Frontal cortex (tissue), 4 donors: ENCODE results near the gene FNDC11. TPM values are rescaled to one million over a fixed set of nuclear protein-coding genes. Genes with fewer than 3 reads are reported as not detected.

Experiments used
- DNase-seq, 2 donors: peaks; one replicate each; pipeline ENCODE4 v3.0.0; 2012; ENCODE audit warnings: low spot score in 2 of 2
- FAIRE-seq: peaks from 2 replicates; lab custom pipeline; 2012; peaks lifted over from hg19 to GRCh38; lab: Jason Lieb, UNC
- total RNA-seq: library from RNA; depleted of rRNA; stranded (reverse); fragments of >200 nt; gene quantifications from one replicate; pipeline ENCODE4 v1.2.3, GENCODE V29; 2014
- donor health status: control.
- donor health status: control.
- donor health status: control.

The FNDC11 gene
- total RNA-seq, 1 donor from 2014 or later = 6.1 TPM

DNA sequence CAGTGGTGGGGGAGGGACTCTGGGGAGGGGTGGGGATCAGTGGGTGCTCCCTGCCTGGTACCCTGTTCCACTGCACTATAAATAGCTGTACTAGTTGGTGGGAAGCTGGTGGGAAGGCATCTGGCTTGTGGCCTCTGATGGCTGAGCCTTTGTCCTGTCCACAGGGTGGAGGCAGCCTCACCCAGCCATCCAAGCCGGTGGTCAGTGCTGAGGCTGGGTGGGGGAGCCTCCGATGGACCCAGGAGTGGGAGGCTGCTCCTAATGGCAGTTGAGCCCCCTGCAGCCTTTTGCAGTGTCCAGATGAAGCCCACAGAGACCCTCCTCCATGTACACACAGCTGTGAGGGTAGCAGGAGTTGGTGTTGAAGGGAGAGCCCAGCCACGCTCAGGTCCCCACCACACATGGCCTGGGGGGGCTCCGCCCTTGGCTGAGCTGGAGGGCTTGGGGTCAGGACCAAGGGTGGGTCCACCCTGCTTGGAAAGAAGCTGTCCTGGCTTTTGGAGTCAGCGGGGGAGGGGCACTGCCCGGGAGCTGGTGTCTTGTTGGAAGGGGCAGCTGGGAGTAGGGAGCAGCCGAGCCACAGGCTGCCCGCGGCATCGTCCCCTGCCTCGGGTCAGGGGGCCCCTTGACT, 30.9 kb upstream of the FNDC11 start:
- DNase-seq (no peak), FAIRE-seq (no peak)

DNA sequence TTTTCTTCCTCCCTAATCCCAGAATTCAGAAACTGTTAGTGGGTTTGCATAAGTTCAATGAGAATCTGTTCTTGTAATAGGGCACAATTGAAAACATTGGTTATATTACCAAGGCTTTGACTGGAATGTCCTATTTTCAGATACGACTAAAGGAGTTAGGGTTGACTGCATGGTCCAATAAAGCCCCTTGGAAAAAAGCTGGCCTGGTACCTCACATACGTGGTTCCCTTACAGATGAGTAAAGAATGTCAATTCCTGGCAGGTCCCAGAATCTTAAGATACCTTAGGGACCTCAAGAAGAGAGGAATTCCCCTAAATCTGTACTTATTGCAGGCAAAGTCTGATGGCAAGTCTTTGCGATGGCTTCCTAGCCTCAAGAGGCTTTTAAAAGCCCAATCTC, 28.8 kb upstream of the FNDC11 start:
- FAIRE-seq (no peak), DNase-seq (no peak)

DNA sequence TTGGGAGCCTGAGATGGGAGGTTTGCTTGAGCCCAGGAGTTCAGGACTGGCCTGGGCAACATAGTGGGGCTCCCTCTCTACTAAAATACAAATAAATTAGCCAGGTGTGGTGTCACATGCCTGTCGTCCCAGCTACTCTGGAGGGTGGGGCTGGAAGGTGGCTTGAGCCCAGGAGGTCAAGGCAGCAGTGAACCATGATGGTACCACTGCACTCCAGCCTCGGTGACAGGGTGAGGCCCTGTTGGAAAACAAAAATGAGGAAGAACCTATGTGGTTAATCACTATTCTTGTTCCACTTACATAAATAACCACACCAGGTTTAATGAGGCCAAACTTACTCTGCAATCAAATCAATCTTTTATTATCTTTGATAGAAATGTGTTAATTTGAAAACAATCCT, 28.0 kb upstream of the FNDC11 start:
- no peak for FAIRE-seq

DNA sequence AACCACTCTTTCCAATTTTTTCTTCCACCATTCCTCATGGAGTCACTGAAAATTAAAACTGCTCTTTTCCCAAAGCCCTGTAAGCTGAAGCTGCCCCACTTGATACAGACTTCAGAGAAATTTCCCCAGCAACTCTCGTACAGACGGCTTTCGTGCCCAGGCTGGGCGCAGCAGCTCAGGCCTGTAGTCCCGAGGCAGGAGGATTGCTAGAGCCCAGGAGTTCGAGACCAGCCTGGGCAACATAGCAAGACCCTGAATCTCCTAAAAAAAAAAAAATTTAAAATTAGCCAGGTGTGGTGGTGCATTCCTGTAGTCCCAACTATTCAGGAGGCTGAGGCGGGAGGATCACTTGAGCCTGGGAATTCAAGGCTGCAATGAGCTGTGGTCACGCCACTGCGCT, 26.8 kb upstream of the FNDC11 start:
- FAIRE-seq (no peak), DNase-seq (no peak)

More for the DNA sequence above, 28.0 kb upstream of the FNDC11 start:
- DNase-seq = no peak

DNA sequence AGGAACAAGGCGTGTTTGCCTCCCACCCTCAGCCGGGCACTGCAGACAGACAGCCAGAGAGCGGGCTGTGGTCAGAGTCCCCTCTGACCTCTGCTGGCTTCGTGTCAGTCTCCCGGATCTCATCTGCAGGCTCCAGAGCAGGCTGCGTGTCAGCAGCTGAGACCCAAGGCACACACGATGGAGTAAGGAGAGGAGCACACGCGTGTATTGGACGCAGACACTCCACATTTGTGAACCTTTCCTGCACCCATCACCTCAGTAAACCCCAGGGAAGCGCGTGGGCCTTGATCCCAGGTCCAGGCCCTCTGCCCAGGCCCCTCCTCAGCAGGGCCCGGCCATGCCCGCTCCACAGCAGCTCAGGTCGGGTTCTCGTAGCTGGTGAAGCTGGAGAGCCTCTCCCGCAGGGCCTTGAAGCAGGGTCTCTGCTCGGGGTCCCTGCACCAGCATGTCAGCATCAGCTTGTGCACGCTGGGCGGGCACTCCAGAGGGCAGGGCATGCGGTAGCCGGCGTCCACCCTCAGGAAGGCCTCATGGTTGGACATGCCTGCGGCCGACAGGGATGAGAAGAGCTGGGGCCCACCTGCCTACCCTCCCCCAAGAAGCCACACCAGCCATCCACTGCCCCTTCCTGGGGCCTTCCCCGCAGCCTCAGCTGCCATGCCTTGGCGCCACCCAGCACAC, 24.6 kb upstream of the FNDC11 start:
- DNase-seq (no peak), FAIRE-seq (no peak)

DNA sequence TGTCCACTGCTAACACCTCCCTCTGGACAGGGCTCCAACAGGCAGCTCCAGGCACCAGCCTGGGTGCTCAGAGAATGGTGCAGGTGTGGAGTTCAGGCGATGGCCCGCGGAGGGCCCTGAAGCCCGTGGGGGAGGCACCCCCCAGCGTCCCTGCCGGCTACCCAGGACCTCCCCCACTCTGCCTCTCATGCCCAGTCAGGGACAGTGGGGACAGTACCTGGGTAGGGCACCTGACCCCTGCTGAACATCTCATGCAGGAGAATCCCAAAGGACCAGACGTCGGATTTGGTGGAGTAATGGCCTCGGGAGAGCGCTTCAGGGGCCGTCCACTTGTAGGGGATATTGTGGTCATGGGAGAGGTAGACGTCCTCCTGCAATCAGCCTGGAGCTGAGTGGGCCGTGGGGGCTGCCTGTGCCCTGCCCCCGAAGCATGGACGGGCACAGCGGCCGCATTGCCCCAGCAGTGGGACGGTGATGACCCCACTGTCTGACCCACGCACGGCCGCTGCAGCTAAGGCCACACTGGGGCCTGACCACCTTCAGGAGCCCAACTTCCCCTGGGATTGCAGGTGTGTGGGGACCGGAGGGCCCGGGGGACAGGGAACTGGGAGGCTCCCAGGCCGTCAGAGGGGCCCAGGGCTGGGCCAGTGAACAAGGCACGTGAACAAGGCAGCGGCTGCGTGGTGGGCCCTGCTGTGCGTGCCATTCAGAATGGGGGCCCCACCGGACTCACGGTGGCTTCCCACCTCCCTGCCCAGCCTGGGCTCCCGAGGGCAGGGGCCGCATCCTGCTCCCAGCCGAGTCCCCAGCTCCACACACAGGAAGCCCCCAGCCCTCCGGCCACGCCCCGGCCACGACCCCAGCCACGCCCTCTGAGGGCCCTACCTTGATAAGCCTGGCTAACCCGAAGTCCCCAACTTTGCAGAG, 23.8 kb upstream of the FNDC11 start:
- DNase-seq (no peak), FAIRE-seq (no peak)

DNA sequence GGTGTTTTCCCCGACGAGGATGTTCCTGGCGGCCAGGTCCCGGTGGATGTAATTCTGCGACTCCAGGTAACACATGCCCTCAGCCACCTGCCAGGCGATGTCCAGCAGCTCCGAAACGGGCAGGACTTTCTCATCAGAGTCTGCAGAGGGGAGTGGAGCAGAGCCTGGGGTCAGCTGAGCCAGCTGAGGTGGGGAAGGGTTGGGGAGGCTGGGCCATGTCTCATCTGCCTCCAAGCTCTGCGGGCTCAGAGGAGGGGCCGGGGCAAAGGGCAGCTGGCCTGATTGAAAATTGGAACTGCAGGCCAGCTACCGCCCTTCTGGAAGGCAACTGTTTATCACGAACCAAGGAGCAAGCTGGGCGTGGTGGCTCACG, 23.2 kb upstream of the FNDC11 start:
- DNase-seq (no peak), FAIRE-seq (no peak)

DNA sequence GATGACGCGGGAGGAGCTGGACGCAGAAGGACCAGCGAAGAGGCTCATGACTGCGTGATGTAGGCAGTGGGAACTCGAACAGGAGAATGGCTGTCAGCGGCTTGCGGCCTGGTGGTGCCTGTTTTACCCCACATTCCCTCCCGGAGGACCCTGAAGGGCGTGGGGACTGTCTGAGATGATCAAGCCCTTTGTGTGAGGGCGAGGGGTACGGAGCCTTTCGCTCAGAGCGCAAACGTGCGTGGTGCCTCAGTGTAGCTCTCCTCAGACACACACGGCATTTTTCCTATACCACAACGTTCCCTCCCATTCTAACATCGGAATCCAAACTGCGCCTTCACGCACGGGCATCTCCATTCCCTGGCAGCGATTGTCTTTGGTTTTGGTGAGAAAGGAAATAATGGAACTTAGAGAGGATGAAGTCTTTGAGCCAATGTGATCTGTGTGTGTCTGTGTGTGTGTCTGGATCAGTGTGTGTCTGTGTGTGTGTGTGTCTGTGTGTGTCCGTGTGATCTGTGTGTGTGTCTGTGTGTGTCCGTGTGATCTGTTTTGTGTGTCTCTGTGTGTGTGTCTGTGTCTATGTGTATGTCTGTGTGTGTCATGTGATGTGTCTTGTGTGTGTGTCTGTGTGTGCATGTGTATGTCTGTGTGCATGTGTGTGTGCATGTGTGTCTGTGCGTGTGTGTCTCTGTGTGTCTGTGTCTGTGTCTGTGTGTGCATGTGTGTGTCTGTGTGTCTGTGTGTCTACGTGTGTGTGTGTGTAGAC, 22.1 kb upstream of the FNDC11 start:
- DNase-seq = no peak
- no peak for FAIRE-seq

DNA sequence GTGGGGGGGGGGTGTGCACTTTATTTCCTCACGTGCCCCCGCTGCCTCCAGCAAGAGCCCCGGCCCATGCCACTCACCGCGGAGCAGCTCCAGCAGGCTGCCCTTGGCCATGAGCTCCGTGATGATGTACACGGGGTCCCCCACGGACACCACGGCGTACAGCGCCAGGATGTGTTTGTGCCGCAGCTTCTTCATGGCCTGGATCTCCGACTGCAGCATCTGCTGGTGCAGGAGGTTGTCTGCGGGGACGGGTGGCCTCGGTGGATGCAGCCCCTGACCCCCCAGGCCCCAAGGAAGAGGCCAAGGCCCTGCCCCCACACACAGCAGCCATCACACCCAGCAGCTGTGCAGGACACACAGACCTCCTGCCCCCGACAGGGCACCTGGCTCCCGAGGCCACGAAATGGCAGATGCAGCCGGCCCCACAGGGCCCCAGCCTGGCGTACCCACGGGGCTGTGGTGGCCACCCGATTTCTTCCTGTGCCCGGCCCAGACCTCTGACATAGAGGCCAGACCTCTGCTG, 21.4 kb upstream of the FNDC11 start:
- no peak for DNase-seq
- FAIRE-seq = no peak

DNA sequence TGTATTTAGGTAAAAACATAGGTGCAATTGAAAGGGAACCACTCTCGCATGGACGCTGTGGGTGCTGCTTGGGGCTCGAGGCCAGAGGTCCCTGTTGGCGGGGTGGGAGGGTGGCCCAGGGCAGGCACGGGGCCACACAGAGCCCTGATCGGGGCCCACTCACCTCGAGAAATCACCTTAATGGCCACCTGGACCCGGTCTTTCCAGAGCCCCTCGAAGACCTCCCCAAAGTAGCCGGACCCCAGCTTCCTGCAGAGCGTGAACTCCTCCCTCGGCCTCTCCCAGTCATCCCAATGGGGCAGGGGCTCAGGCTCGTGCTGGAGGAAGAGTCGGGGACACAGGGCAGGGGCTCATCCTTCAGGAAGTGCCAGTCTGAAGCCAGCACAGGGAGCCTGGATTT, 20.6 kb upstream of the FNDC11 start:
- DNase-seq = no peak
- no peak for FAIRE-seq

DNA sequence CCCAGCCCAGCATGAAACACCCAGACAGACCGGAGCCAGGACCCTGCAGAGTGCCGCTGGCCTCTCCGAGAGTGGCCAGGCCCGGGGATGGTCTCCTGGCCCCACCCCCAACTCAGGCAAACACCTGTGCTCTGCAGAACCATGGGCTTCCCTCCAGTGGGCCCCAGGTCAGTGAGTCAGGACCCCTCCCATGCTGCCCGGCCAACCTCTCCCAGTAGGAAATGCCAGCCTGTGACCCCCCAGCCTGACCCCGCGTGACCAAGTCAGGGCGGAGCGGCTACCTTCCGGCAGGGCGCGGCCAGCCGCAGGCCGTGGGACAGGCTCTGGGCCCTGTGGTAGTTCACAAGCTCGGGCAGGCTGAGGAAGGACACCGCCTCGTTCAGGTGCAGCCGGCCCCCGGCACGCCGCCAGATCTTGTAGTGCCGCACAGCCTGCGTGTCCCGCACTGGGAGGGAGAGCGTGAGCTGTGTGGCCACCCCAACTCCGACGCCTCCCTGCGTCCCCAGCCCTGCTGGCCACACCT, 20.0 kb upstream of the FNDC11 start:
- DNase-seq (no peak), FAIRE-seq (no peak)

DNA sequence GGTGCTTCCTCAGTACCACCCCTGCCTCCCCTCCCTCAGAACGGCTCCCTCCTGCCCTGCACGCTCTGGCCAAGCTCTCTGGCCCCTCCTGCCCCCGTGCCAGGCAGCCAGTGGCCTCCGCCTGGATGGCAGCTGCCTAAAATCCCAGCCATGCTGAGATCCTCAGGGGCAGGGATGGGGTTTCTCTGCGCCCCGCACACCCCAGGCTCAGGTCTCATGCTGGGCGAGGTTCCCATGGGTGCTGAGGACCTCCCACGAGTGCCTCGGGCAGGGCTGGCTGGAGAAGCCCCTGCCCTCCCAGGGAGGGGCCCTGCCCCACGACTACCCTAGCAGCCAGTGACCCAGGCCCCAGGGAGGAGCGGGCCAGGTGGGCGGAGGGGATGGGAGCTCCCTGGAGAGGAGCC, 19.5 kb upstream of the FNDC11 start:
- DNase-seq (no peak), FAIRE-seq (no peak)

DNA sequence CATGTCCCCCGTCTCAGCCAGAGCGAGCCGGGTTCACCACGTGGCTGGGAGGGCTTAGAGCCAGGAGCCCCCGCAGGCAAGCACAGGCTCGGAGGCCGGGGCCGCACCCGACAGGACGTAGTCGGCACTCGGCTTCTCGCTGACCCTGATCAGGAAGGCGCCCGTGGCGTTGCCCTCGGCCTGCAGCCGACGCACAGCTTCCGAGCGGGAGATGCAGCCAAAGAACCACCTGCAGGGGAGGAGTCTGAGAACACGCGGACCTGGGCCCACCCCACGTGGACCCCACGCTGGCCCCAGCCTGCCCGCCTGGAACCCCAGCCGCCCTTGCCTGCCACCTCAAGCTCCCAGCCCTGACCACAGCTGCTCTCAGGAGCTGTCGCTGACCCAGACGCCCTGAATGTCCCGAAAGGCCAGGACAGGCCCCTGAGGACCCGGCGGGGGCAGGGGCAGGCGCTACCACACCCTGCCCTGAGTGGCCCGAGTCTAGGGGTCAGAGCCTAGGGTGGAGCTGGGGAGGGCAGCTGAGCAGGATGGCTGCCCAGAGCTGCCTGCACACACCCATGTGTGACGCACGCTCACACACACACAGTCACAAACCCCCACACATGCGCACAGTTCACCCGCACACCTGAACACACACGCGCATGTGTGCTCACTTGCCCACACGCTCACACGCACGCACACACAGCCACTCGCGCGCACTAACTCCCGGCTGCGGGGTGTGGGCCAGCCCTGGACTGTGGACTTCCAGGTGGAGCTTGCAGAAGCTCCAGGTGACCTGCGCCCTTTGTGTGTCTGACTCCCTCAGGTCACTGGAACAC, 18.9 kb upstream of the FNDC11 start:
- no peak for FAIRE-seq

DNA sequence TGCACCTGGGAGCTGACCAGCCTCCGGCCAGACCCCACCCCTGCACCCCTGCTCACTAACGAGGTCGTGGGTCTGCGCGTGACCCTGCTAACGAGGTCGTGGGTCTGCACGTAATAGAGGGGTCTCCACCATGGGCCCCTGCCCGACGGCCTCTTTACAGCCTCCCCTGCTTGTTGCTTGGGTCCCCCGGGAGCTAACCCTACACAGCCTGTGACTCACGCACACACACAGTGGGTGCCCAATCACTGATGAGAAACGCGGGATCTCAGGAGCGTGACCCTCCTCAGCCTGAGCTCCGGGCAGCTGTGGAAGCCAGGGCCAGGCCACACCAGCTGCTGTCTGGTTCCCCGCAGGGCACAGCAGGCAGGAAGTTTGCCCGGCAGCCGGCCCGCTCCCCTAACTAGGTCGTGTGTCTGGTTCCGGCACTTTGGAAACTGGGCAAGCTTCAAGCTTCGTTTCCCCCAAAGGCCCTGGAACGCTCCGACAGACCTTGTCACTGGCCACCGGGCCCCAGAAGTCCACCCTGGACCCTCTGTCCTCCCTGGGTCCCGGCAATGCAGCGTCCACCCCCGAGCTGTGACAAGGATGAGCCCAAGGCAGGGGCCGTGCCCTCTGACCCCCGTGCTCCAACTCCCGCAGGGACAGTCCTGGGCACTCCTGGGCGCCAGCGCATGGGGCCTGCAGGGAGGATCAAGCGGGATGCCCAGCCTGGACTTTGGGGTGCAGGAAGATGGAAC, 17.6 kb upstream of the FNDC11 start:
- DNase-seq = no peak
- FAIRE-seq = no peak

More for the DNA sequence above, 18.9 kb upstream of the FNDC11 start:
- no peak for DNase-seq

DNA sequence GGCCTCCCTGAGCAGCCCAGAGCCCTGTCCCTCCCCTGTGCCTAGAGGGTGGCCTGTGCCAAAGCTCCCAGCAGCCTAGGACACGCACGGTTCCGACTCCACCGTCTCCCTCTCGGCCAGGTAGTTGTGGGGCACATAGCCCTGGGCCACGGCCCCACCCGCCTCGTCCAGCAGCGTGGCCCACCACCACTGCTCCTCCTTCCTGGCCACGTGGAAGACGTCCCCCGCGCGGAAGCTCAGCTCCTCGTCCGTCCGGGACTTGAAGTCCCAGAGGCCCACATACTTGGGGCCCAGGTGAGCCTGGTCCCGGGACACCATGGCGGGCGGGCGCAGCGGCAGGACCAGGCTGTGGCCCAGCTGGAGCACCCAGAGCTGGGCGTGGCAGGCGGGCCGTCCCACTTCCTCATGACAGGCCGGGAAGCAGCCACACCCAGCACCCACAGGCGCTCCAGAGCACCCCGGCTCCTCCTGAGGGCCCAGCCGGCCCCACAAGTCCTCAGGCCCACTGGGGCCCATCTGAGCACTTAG, 16.9 kb upstream of the FNDC11 start, which contains the start of gene PTK6:
Gene PTK6 (minus strand): TSS at position 380 of the 528 bp plus-strand sequence. CDS start 62 bp downstream, at position 318.
- no peak for FAIRE-seq
- DNase-seq = no peak

DNA sequence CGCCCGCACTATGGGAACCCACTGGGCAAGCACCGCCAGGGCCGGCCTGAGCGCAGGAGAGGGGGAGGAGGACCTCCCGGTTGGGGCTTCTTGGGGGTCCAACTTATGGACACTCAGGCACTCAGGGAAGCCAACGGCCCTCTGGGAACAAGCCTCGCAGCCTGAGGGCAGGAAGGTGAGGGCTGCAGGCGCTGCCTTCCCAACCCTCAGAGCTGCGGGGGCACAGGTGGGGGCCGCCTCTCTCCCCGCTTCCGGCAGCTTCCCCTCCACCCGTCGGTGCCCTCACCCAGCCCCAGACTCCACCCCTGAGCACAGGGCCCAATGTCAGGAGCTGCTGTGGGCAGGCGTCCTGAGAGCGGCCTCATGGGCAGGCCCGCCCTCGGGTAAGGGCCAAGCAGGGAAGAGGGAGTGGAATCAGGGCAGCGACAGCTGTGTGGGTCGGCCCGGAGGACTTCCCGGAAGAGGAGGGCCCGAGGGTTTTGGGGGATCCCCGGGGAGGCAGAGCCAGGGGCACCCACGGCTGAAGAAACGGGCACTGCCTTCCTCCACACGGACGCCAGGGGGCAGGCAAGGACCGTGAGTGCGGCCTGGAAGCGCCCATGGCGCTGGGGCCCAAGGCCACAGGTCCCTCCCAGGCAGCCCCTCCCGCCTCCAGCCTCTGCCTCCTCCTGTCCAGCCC, 16.3 kb upstream of the FNDC11 start:
- DNase-seq (peak; percentile 97 to 99), FAIRE-seq (no peak)
